GM21786 (cell line): Measurements from ENCODE around the gene MPZL3.
"Not testable (repeated sequence)": the region's sequence is repeated elsewhere in the genome, so short reads cannot be mapped to it uniquely, and the experiment has no call there.

Experiments
- ATAC-seq: cut with Tn5 transposase; IDR thresholded peaks from one replicate; pipeline ENCODE4 v1.9.1; 2021; ENCODE audit not compliant: unreplicated experiment

The MPZL3 gene

GRCh38 chr11:118213201-118213600 is 39.0 kb downstream of the MPZL3 start:
- no peak for ATAC-seq

- ATAC-seq = no peak
These were observed 39.4 kb downstream of the MPZL3 start for GRCh38 chr11:118212781-118213191.

DNA sequence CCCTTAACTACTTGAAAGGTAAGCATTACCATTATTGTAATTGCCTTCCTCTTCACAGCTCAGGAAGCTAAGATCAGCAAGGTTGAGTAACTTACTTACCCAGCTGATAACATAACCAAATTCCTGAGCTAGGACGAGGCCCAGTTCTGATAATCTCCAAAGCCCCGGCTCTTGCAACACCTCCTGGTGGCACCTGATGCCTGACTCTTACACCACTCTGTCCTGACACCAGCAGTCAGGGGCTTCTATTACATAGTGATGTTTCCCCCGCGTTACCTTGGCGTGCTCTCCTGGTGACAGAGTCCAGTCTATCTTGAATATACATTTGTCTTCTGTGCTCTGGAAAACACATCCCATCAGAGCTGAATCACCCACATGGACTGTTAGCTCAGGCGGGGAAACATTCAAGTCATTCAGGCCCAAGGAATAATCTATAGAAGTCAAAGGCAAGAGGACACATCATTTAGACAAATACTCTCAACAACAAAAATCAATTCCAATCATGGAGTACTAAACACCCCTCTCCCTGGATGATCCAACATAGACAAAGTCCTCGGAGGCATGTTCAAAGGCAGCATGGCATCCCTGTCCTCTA is 39.9 kb downstream of the MPZL3 start:
- no peak for ATAC-seq

GRCh38 chr11:118211006-118211405 is 41.2 kb downstream of the MPZL3 start:
- ATAC-seq = no peak

- no peak for ATAC-seq
These were observed 41.8 kb downstream of the MPZL3 start for GRCh38 chr11:118210323-118210722.

DNA sequence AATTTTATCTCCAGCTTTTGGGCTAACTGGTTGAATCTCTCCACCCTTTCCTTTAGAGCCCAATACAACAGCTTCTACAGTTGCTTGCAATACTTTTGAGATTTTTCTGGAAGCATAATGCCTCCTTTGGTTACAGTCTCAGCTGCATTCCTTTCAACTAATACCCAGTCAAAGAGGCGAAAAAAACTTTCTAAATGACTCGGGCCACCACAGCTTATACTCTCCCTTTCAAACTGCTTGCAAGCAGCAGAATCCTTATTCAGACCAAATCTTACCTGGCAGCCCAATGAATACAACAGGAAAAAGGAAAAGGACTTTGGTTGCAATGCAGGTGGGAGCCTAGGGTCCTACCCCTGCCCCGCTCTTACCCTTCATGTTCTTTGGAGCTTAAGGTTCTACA is 43.1 kb downstream of the MPZL3 start:
- no peak for ATAC-seq

DNA sequence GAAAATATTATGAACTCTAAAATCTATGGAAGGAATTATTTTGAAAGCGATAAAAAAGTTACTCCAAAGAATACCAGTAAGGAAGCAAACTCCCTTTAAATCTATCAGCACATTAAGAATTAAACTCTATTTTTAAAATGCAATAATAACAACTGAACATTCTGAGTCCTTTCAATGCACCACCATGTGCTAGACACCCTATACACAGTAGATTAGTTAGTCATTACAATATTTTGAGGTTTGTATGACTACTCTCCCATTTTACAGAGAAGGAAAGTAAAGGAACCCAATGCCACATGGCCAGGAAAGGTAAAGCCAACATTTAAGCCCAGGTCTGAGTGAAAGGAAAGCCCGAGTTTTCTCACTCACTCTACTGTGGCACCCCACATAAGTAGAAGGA is 45.1 kb downstream of the MPZL3 start:
- ATAC-seq = no peak

DNA sequence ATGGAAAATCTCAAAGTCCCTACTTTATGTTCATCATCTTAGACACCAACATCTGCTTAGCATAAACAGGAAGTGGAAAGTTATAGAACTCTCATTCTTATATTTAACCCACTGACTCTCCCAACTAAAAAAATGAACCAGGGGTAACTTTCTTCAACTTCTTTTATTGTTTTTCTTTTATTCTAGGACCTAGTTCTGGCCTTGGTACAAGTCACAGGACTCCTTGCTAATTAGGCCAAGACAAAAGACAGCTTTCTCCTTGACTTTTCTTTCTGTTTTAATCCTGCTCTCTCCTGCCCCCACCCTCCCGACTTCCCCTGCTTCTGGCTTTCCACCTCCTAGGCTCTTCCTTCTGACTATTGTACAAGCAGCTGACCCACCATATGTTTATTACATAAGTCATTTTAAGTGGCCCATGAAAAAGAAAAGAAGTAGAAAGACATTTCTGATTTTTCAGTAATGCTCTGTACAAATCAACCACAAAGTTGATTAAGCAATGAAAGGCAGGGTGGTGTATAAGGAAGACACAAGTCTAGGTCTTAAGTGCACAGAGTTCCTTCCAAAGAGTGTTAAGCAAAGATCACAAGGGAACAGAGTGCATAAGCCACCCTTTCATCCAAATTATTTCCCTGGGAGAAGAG is 45.7 kb downstream of the MPZL3 start:
- no peak for ATAC-seq

GRCh38 chr11:118205606-118206378 is 46.4 kb downstream of the MPZL3 start:
- no peak for ATAC-seq

DNA sequence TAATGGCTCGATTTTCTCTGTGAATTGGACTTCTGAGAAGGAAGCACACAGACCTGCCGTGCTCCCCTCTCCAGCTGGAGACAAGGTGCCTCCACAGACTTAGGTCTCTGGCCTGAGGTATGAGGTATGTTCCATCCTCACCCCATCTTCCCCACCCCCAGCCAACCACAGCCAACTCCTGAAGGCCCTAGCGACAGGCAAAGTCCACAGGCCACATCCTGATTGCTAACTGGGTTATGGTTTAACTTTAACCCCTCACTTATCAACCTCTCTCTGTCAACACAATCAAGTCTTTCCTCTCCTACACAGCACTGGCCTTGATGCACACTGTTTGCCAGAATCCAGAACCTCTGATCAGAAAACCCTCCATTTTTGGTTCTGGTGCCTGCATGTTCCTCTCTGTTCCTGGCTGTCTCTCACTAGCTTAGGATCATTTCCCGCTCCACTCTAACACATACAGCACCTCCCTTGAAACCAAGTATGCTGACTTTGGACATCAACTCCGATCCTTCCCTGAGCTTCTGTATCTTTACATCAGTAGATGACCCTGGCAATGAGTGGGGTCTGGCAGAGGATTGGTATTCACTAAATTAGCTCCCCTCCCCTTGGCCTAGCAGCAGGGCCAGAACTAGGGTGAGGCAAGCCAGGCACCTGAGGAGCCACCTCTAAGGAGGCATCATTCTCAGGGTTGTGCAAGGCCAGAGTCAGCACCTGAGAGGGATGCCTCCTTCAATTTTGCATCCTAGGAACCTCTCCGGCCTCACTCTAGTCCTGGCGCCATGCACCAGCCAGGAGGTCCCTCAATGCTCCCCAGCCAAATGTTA is 49.4 kb downstream of the MPZL3 start:
- peak; percentile 54 for ATAC-seq

- ATAC-seq = no peak
These were observed 50.2 kb downstream of the MPZL3 start for GRCh38 chr11:118201966-118202365.

DNA sequence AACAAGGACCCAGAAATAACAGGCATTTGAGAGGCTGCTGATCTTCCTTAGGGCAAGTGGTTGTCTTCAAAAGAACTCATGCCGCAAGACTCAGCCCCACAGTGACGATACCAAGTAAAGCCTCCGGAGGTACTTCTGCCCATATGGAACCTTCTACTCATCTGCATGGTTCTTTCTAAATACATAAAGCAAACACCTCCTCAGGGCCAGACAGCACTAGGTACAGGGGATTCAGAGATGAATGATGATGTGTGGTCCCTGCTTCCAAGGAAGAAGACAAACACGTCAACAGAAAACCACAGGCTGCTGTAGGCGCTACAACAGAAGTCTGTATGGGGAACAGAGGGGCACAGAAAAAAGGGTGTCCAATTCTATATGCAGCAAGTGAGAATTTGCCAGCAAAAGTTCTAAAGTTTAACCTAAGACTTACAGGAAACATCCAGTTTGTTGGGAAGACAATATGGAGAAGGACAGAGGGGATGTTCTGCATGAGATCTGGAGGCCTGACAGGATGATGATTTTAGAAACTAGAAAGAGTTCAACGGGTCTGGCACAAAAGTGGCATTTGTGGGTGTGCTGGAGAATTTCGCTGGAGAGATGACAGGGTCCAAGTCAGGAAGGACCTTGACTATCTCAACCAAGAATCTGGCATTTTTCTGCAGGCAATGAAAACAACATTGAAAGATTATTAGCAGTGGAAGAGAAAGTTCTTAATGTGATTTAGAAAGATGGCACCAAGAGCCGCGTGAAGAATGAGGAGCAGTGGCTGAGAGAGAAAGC is 51.1 kb downstream of the MPZL3 start:
- ATAC-seq = no peak

GRCh38 chr11:118200497-118200896 is 51.7 kb downstream of the MPZL3 start:
- no peak for ATAC-seq

DNA sequence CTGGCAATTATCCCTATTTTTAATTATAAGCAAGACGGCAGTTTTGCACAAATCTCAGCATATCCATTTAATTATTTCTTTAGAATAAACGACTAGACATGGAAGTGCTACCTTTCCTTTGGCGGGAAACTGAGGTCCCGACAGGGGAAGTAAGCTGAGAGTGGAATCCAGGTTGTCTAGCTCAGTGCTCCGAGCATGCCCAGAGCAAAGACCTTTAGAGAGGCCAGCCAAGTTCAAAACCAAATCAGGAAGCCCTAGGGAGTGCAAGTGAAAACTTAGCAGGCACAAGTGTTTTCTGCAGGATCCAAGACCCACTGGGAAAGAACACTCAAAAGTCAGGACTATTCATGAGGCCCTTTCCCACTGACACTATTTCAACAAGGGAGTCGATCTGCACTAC is 53.0 kb downstream of the MPZL3 start:
- no peak for ATAC-seq

DNA sequence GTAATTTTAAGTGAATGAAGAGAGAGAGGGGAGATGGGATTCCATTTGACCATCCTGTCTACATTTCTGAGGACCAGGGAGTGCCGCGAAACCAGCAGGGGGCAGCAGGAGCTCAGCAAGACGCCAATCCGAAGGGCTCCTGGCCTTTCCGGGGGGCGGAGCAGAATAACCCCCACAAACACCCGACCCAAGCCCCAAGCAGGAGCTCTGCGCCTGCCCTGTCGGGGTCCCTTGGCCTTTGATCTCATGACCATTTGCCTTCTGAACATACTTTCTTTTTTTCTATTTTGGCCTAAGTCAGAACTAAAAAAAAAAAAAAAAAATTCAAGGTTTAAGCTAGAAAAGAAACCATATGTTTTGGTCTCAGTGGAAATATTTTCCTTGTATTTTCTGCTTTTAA is 53.8 kb downstream of the MPZL3 start:
- ATAC-seq = no peak

- ATAC-seq = no peak
These were observed 57.1 kb downstream of the MPZL3 start for GRCh38 chr11:118194835-118195627.

GRCh38 chr11:118193910-118194566 is 58.1 kb downstream of the MPZL3 start:
- ATAC-seq = no peak

DNA sequence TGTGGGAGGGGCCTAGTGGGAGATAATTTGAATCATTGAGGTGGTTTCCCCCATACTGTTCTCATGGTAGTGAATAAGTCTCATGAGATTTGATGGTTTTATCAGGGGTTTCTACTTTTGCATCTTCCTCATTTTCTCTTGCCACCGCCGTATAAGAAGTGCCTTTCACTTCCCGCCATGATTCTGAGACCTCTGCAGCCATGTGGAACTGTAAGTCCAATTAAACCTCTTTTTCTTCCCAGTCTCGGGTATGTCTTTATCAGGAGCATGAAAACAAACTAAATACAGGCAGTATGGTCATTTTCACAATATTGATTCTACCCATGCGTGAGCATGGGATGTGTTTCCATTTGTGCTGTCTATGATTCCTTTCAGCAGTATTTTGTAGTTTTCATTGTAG is 59.3 kb downstream of the MPZL3 start:
- not testable (repeated sequence) for ATAC-seq

DNA sequence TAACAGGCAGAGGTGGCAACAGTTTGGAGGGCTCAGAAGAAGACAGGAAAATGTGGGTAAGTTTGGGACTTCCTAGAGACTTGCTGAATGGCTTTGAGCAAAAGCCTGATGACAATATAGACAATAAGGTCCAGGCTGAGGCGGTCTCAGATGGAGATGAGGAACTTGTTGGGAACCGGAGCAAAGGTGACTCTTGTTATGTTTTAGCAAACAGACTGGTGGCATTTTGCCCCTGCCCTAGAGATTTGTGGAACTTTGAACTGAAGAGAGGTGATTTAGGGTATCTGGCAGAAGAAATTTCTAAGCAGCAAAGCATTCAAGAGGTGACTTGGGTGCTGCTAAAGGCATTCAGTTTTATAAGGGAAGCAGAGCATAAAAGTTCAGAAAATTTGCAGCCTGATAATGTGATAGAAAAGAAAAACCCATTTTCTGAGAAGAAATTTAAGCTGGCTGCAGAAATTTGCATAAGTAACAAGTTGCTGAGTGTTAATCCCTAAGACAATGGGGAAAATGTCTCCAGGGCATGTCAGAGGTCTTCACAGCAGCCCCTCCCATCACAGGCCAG is 61.1 kb downstream of the MPZL3 start:
- ATAC-seq = not testable (repeated sequence)
